Kidney (tissue), 14 donors: ENCODE data around the gene SYT13. TPM values are rescaled to one million over a fixed set of nuclear protein-coding genes. Genes with fewer than 3 reads are reported as not detected.

Experiments
- DNase-seq, 5 donors: peaks; one replicate each; pipeline ENCODE4 v3.0.0-alpha.2; 2013 to 2020
- FAIRE-seq: peaks from 2 replicates; lab custom pipeline; 2012; peaks lifted over from hg19 to GRCh38; lab: Jason Lieb, UNC
- H3K27ac ChIP-seq, 2 donors: one replicate each; pipeline ENCODE4 v1.7.0; 2013; ENCODE audit warnings: low read depth in 2 of 2, low read length in 2 of 2, inconsistent platforms in 1 of 2
- H3K27me3 ChIP-seq: one replicate; pipeline ENCODE4 v1.7.1; 2013; ENCODE audit warnings: low read length, inconsistent platforms; ENCODE audit not compliant: control insufficient read depth, insufficient read depth
- H3K36me3 ChIP-seq, 3 donors: one replicate each; pipeline versions ENCODE4 v1.7.0 to v1.7.1; 2013; ENCODE audit warnings: low read length in 3 of 3, control low read depth in 1 of 3, inconsistent platforms in 1 of 3; ENCODE audit not compliant: insufficient read depth in 3 of 3, control insufficient read depth in 2 of 3
- H3K4me1 ChIP-seq, 3 donors: one replicate each; pipeline versions ENCODE4 v1.7.0 to v1.7.1; 2013; ENCODE audit warnings: low read length in 3 of 3, inconsistent platforms in 1 of 3, low read depth in 1 of 3; ENCODE audit not compliant: control insufficient read depth in 2 of 3, insufficient read depth in 2 of 3
- H3K4me3 ChIP-seq, 3 donors: one replicate each; pipeline versions ENCODE4 v1.7.0 to v1.8.1; 2013; ENCODE audit warnings: low read length in 3 of 3, control low read depth in 1 of 3, inconsistent platforms in 1 of 3
- H3K9ac ChIP-seq, 3 donors: one replicate each; pipeline versions ENCODE4 v1.7.0 to v1.7.1; 2013; ENCODE audit warnings: low read length in 3 of 3, control low read depth in 1 of 3, inconsistent platforms in 1 of 3
- H3K9me3 ChIP-seq, 3 donors: one replicate each; pipeline versions ENCODE4 v1.7.0 to v1.7.1; 2013; ENCODE audit warnings: low read length in 3 of 3, control low read depth in 1 of 3, inconsistent platforms in 1 of 3; ENCODE audit not compliant: control insufficient read depth in 2 of 3, insufficient read depth in 1 of 3
- CTCF ChIP-seq: IDR thresholded peaks from 3 replicates; pipeline ENCODE4 v1.5.1; 2012; ENCODE audit warnings: mild to moderate bottlenecking, moderate library complexity, borderline replicate concordance; ENCODE audit not compliant: insufficient read depth; ENCODE audit errors: extremely low read depth
- intact Hi-C: fragments of 100-400 bp; cut with DNase I; formaldehyde crosslinking; loops from one replicate; pipeline ENCODE4 v1.11.1; 2022
- polyA plus RNA-seq: library from polyadenylated mRNA; stranded (reverse); fragments of 350-450 nt; fragmentation: Illumina TruSeq; extraction: RNeasy Lipid Tissue Mini Kit (QIAGEN cat#74804); gene quantifications from one replicate; pipeline ENCODE4 v1.2.3, GENCODE V29; 2014; ENCODE audit warnings: low read depth, low replicate concordance; ENCODE audit not compliant: insufficient read depth
- total RNA-seq: library from RNA; stranded (reverse); fragmentation: NEBNext Ultra II Directional; extraction: Animal tissue kit (Norgen Biotek cat#: 25700); gene quantifications from one replicate; pipeline ENCODE4 v1.2.1, GENCODE V29; 2021
- donor health status: control.
- donor health status: control.
- donor health status: control.
- donor health status: control.
- donor health status: control.
- donor health status: DM: yes; HTN: yes; CAD: no.
- donor health status: Normal renal cell carcinoma (clear cell type).

SYT13 gene
- total and polyA plus RNA-seq, 2 donors from 2014 or later: 6.8 to 16.4 TPM

GRCh38 chr11:45331839-45332238 lies 45.7 kb upstream of the SYT13 start:
- Histone ChIP-seq H3K27me3 (no peaks in the 10 kb centered on the region), H3K4me1 (no peaks in the 10 kb centered on the region), H3K27ac (no peak overlapping the region), H3K9ac (no peak overlapping the region), H3K4me3 (no peak overlapping the region), H3K36me3 (no peaks in the 10 kb centered on the region), H3K9me3 (peaks cover 0 to 3% (median 0%) of the 10 kb centered on the region in 3 donors)
- DNase-seq: no peak
- intact Hi-C loops: loop anchor here (5.0 kb wide), 1 partner anchor 220 kb away; no protein-coding TSS in a partner anchor
- FAIRE-seq: no peak
- TF ChIP-seq CTCF: no peak

- FAIRE-seq (no peak), DNase-seq (no peak)
- Histone ChIP-seq H3K4me3 (no peak overlapping the region), H3K27me3 (no peaks in the 10 kb centered on the region), H3K4me1 (no peaks in the 10 kb centered on the region), H3K9ac (no peak overlapping the region), H3K27ac (no peak overlapping the region), H3K36me3 (no peaks in the 10 kb centered on the region), H3K9me3 (peaks cover 0 to 3% (median 0%) of the 10 kb centered on the region in 3 donors)
- TF ChIP-seq CTCF: no peak
- intact Hi-C loops: loop anchor here (10.0 kb wide), 1 partner anchor 394 kb away; no protein-coding TSS in a partner anchor
Observed at GRCh38 chr11:45328726-45329125, 42.6 kb upstream of the SYT13 start.

GRCh38 chr11:45324459-45324858 lies 38.3 kb upstream of the SYT13 start:
- intact Hi-C loops: loop anchor here (10.0 kb wide), 1 partner anchor 390 kb away; no protein-coding TSS in a partner anchor
- DNase-seq (no peak), FAIRE-seq (no peak)
- H3K9ac ChIP-seq: no peak overlapping the region
- no peaks in the 10 kb centered on the region for H3K36me3 ChIP-seq
- no peak overlapping the region for H3K27ac ChIP-seq
- no peak for TF ChIP-seq CTCF
- no peaks in the 10 kb centered on the region for H3K4me1 ChIP-seq
- peaks cover 0 to 3% (median 0%) of the 10 kb centered on the region in 3 donors for H3K9me3 ChIP-seq
- no peaks in the 10 kb centered on the region for H3K27me3 ChIP-seq
- H3K4me3 ChIP-seq: no peak overlapping the region

GRCh38 chr11:45323601-45324249 lies 37.6 kb upstream of the SYT13 start:
- no peak overlapping the region for H3K4me3 ChIP-seq
- FAIRE-seq (no peak), DNase-seq (no peak)
- no peaks in the 10 kb centered on the region for H3K36me3 ChIP-seq
- no peaks in the 10 kb centered on the region for H3K27me3 ChIP-seq
- no peaks in the 10 kb centered on the region for H3K4me1 ChIP-seq
- no peak overlapping the region for H3K27ac ChIP-seq
- H3K9me3 ChIP-seq: peaks cover 0 to 3% (median 0%) of the 10 kb centered on the region in 3 donors
- H3K9ac ChIP-seq: no peak overlapping the region
- intact Hi-C loops: loop anchor here (10.0 kb wide), 1 partner anchor 389 kb away; no protein-coding TSS in a partner anchor
- no peak for TF ChIP-seq CTCF
